Stomach (tissue), 4 donors: ENCODE data around the gene GLTP.

Experiments
- CTCF ChIP-seq, 7 experiments: fragments of 450-650 bp in 4 of 7; fragments of 200-600 bp in 3 of 7; sonication (generic) in 3 of 7; IDR thresholded peaks; one replicate each; pipeline ENCODE4 v1.5.1; 2016 to 2019; ENCODE audit warnings: antibody characterized with exemption in 7 of 7, control low read depth in 2 of 7, mild to moderate bottlenecking in 1 of 7
- POLR2AphosphoS5 ChIP-seq, 3 donors: sonication (generic); formaldehyde crosslinking; IDR thresholded peaks; one replicate each; pipeline ENCODE4 v1.6.1; 2016; ENCODE audit warnings: antibody characterized with exemption in 3 of 3

DNA sequence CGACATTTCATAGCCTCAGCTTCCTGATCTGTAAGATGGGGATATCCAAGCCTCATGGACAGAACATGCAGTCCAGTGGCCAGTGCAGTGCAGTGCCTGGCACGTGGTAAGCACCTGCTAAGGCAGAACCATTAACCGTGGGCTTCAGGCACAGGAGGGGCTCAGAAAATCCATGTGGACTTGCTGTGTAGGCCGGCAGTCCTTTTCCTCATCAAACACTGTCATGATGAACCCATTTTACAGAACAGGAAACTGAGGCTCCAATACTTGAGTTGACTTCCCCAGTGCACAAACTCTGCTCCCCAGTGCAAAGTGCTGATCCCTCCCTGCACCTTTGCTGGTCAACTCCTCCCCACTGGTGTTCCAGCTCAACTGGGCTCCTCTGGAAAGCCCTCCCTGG lies 65.1 kb downstream of the GLTP start:
- TF ChIP-seq CTCF (IDR thresholded peaks at IDR 0.05) (no peak), POLR2AphosphoS5 (IDR thresholded peaks at IDR 0.05) (no peak)
